ENCODE measurements around the gene CSTPP1.

Gene CSTPP1

GRCh38 chr11:47180006-47180787 lies 243.6 kb downstream of the CSTPP1 start:
- in situ Hi-C loops (cut with HindIII; ENCODE audit: low pct_unique_long_range_greater_than_20kb, low sequenced_read_pairs): no loop called here

GRCh38 chr11:47181271-47181670 lies 244.7 kb downstream of the CSTPP1 start:
- in situ Hi-C loops (cut with HindIII; ENCODE audit: low pct_unique_long_range_greater_than_20kb, low sequenced_read_pairs): no loop called here

More at GRCh38 chr11:47180006-47180787, 243.6 kb downstream of the CSTPP1 start:
- no peak for TF ChIP-seq JUND (IDR thresholded peaks at IDR 0.05; ENCODE audit: low read depth)
- DNase-seq (ENCODE audit: low read depth in 1 of 2, low spot score in 1 of 2): no peak

DNA sequence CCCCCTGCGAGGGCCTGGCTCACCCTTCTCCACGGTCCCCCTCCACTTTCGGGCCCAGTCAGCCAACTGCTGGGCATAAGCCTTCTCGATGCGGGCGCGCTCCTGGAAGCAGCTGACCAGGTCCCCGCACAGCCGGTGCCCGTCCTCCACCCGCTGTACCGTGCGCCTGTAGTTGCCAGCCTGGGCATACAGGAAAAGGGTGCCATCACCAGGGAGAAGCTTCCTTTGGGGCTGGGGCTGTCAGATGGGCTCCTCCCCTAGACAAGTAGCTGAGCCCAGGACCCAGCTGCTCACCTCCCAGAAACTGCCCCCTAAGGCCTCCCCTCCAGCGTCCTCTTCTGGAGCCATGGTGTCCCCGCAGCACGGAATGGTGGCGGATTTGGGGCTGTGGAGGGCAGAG lies 245.8 kb downstream of the CSTPP1 start:
- no peak for TF ChIP-seq JUND (IDR thresholded peaks at IDR 0.05; ENCODE audit: low read depth)
- in situ Hi-C loops (cut with HindIII; ENCODE audit: low pct_unique_long_range_greater_than_20kb, low sequenced_read_pairs): no loop called here
- no peak for DNase-seq (ENCODE audit: low read depth in 1 of 2, low spot score in 1 of 2)

More at GRCh38 chr11:47181271-47181670, 244.7 kb downstream of the CSTPP1 start:
- no peak for DNase-seq (ENCODE audit: low read depth in 1 of 2, low spot score in 1 of 2)
- no peak for TF ChIP-seq JUND (IDR thresholded peaks at IDR 0.05; ENCODE audit: low read depth)

GRCh38 chr11:47183031-47183856 lies 246.7 kb downstream of the CSTPP1 start:
- DNase-seq (ENCODE audit: low read depth in 1 of 2, low spot score in 1 of 2): no peak
- TF ChIP-seq JUND (IDR thresholded peaks at IDR 0.05; ENCODE audit: low read depth): no peak
- in situ Hi-C loops (cut with HindIII; ENCODE audit: low pct_unique_long_range_greater_than_20kb, low sequenced_read_pairs): no loop called here

- TF ChIP-seq JUND (IDR thresholded peaks at IDR 0.05; ENCODE audit: low read depth): no peak
Measured at GRCh38 chr11:47183969-47184368, 247.4 kb downstream of the CSTPP1 start.

DNA sequence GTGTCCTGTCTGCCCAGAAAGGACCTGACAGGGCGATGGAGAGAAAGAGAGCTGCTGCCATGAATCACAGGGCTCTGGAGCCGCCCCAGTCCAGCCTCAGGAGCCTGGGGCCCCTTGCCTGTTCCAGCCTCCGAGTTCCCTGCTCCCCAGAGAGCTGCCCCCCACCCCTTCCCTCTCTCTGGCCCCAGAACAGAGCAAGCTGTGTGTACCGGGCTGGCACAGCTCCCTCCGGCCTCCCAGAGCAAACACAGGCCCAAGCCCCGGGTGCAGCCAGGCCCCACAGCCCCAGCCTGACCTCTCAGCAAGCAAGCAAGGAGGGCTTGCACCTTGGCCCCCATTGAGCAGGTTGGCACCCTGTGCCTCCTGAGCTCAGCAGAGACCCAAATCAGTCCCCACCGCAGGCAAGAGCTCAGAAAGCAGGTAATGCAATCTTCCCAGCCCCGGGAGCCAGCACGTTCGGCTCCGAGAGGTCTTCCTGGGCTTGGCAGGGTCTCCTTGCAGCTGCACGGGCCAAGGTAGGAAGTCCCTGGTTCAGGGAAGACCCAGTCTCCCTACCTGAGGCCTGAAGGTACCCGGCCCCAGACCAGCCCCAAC lies 248.2 kb downstream of the CSTPP1 start:
- peak in 1 of 2 experiments; percentile 54 for DNase-seq (ENCODE audit: low read depth in 1 of 2, low spot score in 1 of 2)
- TF ChIP-seq JUND (IDR thresholded peaks at IDR 0.05; ENCODE audit: low read depth): no peak
- in situ Hi-C loops (cut with HindIII; ENCODE audit: low pct_unique_long_range_greater_than_20kb, low sequenced_read_pairs): no loop called here

More at GRCh38 chr11:47183969-47184368, 247.4 kb downstream of the CSTPP1 start:
- DNase-seq (ENCODE audit: low read depth in 1 of 2, low spot score in 1 of 2): no peak
- in situ Hi-C loops (cut with HindIII; ENCODE audit: low pct_unique_long_range_greater_than_20kb, low sequenced_read_pairs): no loop called here

- no peak for TF ChIP-seq JUND (IDR thresholded peaks at IDR 0.05; ENCODE audit: low read depth)
- in situ Hi-C loops (cut with HindIII; ENCODE audit: low pct_unique_long_range_greater_than_20kb, low sequenced_read_pairs): no loop called here
- peak; percentile 71 to 81 for DNase-seq (ENCODE audit: low read depth in 1 of 2, low spot score in 1 of 2)
Measured at GRCh38 chr11:47185305-47186075, 248.9 kb downstream of the CSTPP1 start.

GRCh38 chr11:47186076-47186699 lies 249.6 kb downstream of the CSTPP1 start, which contains the start of gene PACSIN3:
Gene PACSIN3 (minus strand): TSS chr11:47186434. CDS start chr11:47182727, 3,707 bp downstream.
- TF ChIP-seq JUND (IDR thresholded peaks at IDR 0.05; ENCODE audit: low read depth): no peak
- in situ Hi-C loops (cut with HindIII; ENCODE audit: low pct_unique_long_range_greater_than_20kb, low sequenced_read_pairs): no loop called here
- peak; percentile 73 to 79 for DNase-seq (ENCODE audit: low read depth in 1 of 2, low spot score in 1 of 2)

DNA sequence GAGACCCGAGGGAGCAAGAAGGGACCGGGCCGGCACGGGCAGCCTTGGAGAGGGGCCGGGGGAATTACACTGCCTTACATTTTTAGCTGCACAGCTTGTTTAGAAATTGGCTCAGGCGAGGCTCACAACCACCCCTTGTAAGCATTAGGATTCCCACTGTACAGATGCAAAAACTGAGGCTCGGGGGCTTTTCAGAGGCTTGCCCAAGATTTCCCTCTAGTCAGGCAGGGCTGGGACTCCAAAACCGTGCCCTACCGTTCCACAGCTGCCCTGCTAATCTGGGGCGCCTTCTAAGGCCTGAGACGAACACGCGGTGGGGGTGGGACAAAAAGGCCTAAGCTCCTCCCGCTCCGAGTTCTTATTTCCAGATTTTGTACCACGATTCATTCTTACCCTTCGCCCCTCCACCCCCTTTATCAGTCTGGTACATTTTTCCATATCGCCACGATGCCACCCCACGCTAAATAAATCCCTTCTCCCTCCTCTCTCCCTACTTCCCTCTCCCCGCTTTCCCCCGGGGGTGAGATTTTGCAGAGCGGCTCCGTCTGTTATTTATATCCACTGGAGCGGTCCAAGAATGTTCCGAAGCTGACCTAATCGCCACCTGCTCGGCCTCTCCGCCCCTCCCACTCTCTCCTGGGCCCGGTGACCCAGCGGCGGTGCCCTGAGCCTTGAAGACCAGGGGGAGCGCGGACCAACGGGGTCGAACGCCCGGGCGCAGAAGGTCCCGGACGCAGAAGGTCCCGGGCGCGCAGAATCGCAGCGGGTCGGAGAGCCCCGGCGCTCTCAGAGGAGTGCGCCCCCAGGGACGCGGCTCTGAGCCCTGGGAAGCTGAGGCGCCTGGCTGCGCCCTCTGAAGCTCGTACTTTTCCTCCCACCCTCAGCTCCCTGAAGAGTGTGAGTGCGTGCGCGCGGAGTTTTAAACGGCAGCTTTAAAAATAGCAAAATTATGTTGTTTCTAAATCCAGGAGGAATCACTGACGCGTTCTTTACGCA lies 250.4 kb downstream of the CSTPP1 start:
- in situ Hi-C loops (cut with HindIII; ENCODE audit: low pct_unique_long_range_greater_than_20kb, low sequenced_read_pairs): no loop called here
- DNase-seq (ENCODE audit: low read depth in 1 of 2, low spot score in 1 of 2): no peak

GRCh38 chr11:47187723-47188122 lies 251.2 kb downstream of the CSTPP1 start:
- in situ Hi-C loops (cut with HindIII; ENCODE audit: low pct_unique_long_range_greater_than_20kb, low sequenced_read_pairs): no loop called here
- DNase-seq (ENCODE audit: low read depth in 1 of 2, low spot score in 1 of 2): no peak
- TF ChIP-seq JUND (IDR thresholded peaks at IDR 0.05; ENCODE audit: low read depth): no peak

More for the DNA sequence above, 250.4 kb downstream of the CSTPP1 start:
- TF ChIP-seq JUND (IDR thresholded peaks at IDR 0.05; ENCODE audit: low read depth): no peak

Data from T47D (cell line).